NCI-H2227 treated with DMSO at 0.1 percent for 48 hours (cell line): ENCODE results near the gene HSPBP1.

Experiments
- DNase-seq: peaks from one replicate; lab custom pipeline; 2025; lab: John Stamatoyannopoulos, UW

Gene HSPBP1

GRCh38 chr19:55304980-55305379, 25.1 kb upstream of the HSPBP1 start:
- DNase-seq = no peak

GRCh38 chr19:55304279-55304978, 24.5 kb upstream of the HSPBP1 start:
- no peak for DNase-seq

GRCh38 chr19:55303477-55303876, 23.6 kb upstream of the HSPBP1 start:
- DNase-seq = no peak

- DNase-seq = no peak
These were observed 22.4 kb upstream of the HSPBP1 start for GRCh38 chr19:55302318-55302703.

- DNase-seq = peak; percentile 46
These were observed 21.8 kb upstream of the HSPBP1 start for GRCh38 chr19:55301459-55302317.

GRCh38 chr19:55300886-55301458, 21.1 kb upstream of the HSPBP1 start:
- DNase-seq = no peak

- no peak for DNase-seq
These were observed 20.1 kb upstream of the HSPBP1 start for GRCh38 chr19:55299991-55300390.

GRCh38 chr19:55297267-55297666, 17.4 kb upstream of the HSPBP1 start:
- DNase-seq = no peak

GRCh38 chr19:55289117-55289796, 9.3 kb upstream of the HSPBP1 start:
- peak; percentile 32 for DNase-seq

GRCh38 chr19:55287361-55288079, 7.6 kb upstream of the HSPBP1 start:
- no peak for DNase-seq

GRCh38 chr19:55285229-55285890, 5.5 kb upstream of the HSPBP1 start:
- no peak for DNase-seq

- DNase-seq = no peak
These were observed 4.6 kb upstream of the HSPBP1 start for GRCh38 chr19:55284405-55285058.

GRCh38 chr19:55283548-55284377, 3.9 kb upstream of the HSPBP1 start, which contains the start of gene BRSK1:
Gene BRSK1, plus strand, starts transcription at chr19:55283997. Its CDS starts 446 bp downstream, at chr19:55284443.
- peak; percentile 92 for DNase-seq

GRCh38 chr19:55279340-55279739, 570 bp downstream of the HSPBP1 start:
- DNase-seq = no peak

- DNase-seq = no peak
These were observed 1.3 kb downstream of the HSPBP1 start for GRCh38 chr19:55278391-55279135.

- no peak for DNase-seq
These were observed 2.4 kb downstream of the HSPBP1 start for GRCh38 chr19:55277494-55277893.

- no peak for DNase-seq
These were observed 3.0 kb downstream of the HSPBP1 start for GRCh38 chr19:55276720-55277430.
